ENCODE data around the gene HAUS3. TPM values are rescaled to one million over a fixed set of nuclear protein-coding genes. Genes with fewer than 3 reads are reported as not detected.
"Not testable (repeated sequence)": the region's sequence is repeated elsewhere in the genome, so short reads cannot be mapped to it uniquely, and the experiment has no call there.

HAUS3 gene
- total RNA-seq, 1 donor from 2014 or later, result 16.7 TPM

DNA sequence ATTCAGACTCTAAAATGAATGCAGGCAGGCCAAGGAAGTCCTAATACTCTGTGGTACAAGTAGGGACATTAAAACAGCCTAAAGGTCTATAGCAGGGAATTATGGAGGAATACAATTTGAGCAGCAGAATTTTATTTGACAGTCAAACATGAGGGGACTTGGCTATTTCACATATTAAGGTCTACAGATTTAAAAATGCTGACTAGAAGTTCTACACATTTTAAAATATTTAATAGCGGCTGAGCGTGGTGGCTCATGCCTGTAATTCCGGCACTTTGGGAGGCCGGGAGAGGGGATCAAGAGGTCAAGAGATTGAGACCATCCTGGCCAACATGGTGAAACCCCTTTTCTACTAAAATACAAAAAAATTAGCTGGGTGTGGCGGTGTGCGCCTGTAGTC lies 10.8 kb downstream of the HAUS3 start:
- no peak for DNase-seq (ENCODE audit: extremely low read depth, low read depth, low spot score)

DNA sequence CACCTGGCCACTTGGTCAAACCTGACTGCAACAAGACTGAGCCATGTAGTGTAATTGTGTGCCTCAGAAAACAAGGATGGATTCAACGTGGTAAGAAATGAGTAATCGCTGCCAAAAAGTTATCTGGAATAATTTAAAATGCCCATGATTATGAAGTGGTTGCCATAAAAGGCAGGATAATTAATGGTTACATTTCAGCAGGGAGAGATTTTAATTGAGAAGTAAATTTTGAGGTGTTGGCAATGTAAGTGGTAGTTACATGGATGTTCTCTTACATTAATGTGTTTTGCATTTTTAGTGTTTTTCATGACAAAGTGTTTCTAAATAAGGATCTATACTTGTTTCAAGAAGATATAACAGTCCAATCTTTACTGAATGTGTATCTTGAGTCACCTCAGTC lies 15.7 kb downstream of the HAUS3 start:
- DNase-seq (ENCODE audit: extremely low read depth, low read depth, low spot score), result no peak

DNA sequence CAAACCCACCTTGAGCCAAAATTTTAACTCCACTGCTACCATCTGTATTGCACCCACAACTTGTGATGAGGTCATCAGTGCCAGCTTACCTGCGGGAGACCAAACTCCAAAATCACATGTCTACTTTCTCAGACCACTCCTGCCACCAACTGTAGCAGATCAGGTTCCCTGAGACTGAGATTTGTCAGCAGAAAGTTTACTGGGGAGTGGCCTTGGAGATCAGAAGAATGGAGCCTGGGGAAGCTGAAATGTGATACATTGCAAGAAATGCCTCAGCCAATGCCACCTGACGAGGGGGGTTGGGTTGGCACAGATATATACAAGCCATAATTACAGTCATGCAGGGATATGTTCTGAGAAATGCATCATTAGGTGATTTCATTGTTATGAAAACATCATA lies 19.1 kb downstream of the HAUS3 start:
- no peak for DNase-seq (ENCODE audit: extremely low read depth, low read depth, low spot score)

DNA sequence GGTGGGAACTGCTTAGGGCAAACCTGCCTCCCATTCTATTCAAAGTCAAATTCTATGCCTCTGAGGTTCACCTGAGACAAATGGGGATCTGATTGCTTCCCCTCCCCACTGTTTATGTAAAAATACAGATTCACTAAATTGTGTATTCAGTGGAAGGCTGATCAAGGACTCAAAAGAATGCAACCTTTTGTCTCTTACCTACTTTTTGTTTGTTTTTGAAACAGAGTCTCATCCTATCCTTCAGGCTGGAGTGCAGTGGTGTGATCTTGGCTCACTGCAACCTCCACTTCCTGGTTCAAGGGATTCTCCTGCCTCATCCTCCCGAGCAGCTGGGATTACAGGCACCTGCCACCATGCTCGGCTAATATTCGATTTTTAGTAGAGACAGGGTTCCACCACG lies 20.5 kb downstream of the HAUS3 start:
- DNase-seq (ENCODE audit: extremely low read depth, low read depth, low spot score), result not testable (repeated sequence)

DNA sequence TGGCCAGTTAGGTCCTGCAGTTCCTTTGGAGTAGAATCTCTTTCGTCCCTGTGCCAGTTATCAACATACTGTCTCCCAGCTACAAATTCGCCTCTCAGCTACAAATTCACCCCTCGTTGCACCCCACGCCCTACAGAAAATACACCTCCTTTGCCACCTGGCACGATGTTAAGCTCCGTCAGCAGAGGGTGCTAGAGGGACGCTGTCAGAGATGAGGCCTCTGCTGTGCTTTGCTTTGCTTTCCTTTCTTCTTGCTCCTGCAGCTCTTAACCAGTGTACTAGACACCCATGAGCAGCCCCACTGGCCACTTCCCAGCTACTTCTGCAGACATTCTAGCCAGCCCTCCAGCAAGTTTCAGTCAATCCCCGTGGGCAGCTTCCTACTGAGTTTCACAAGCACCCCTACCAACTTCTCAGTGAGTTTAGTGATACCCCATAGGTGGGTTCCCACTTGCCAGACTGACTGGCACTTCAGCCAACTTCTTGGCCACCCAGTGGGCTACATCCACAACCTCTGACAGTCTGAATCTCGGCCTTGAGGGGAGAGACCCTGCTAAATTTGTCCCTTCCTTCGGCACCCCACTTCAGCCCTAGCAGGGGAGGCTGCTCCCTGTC lies 21.8 kb downstream of the HAUS3 start:
- no peak for DNase-seq (ENCODE audit: extremely low read depth, low read depth, low spot score)

DNA sequence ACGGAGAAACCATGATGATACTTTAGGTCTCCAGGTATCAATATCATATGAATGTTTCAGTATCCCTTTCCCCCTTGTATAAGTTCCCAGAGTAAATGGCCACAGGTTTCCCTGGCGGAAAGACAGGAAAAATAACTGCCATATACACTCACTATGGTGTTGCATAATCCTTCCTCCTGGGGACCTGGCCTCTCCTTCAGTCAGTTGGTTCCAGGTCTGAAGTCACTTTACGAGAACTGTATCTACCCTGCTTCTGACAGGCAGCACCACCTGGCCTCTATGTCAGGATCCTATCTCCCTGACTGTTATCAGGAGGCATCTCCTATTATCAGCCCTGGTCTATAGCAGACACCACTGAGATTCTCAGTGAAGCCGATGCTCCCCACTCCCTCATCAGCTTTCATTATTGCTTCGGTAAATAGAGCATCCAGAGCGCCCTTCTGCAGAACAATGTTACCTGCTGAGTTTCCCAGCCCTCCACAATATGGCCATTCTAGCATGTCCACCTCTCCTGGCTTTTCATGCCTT lies 22.6 kb downstream of the HAUS3 start:
- DNase-seq (ENCODE audit: extremely low read depth, low read depth, low spot score), result no peak

DNA sequence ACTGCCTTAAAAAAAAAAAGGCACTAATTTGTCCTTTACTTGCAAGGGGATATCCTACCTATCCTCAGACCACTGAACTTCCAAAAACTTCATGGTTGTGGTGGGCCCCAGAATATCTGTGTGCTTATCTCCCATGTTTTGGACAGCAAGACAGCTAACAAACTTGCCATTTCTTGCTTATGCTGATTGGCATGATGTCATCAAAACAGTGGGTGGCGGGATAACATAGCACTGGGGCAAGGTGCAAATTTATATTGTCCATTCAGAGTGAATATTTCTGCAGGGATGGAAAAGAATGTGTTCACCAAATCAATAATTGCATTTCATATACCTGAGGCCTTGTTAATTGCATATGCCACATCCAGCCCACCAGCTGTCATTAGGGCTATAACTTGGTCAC lies 23.5 kb downstream of the HAUS3 start:
- DNase-seq (ENCODE audit: extremely low read depth, low read depth, low spot score), result no peak

DNA sequence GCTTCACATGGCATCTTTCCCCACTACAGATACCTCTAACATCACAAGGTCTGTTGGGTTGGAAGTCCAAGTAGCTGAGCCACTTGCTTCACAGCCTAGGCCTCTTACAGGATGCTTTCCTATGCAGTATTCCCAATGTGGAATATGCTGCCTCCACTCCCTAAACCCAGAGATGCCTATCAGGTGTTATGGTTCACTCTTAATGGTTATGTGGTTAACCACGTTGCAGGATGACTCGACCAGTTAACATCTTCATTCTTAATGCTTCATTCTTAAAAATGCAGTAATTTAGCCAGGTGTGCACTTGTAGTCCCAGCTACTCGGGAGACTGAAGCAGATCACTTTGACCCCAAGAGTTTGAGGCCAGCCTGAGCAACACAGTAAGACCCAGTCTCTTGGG lies 24.2 kb downstream of the HAUS3 start:
- no peak for DNase-seq (ENCODE audit: extremely low read depth, low read depth, low spot score)

DNA sequence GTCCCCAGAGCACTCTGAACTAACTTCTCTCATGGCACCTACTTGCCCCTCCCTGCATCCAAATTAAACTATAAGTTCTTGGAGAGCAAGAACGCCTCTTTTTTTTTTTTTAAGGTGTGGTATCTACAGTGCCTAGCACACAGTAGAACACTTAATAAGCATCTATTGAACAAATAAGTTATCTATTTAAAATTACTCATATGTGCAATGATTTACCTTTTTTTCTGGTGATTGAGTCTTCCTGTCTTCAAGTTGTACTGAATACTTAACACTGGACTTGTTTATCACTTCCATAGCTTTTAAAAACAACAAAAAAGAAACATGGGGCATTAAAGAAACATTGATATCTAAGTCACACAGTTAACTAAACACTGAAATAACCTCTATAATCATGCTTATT lies 29.1 kb downstream of the HAUS3 start:
- no peak for DNase-seq (ENCODE audit: extremely low read depth, low read depth, low spot score)

DNA sequence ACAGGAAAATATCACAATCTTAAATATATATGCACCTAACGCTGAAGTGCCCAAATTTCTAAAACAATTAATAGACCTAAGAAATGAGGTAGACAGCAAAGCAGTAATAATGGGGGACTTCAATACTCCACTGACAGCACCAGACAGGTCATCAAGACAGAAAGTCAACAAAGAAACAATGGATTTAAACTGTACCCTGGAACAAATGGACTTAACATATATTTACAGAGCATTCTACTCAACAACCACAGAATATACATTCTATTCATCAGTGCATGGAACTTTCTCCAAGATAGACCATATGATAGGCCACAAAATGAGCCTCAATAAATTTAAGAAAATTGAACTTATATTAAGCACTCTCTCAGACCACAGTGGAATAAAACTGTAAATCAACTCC lies 39.1 kb downstream of the HAUS3 start:
- not testable (repeated sequence) for DNase-seq (ENCODE audit: extremely low read depth, low read depth, low spot score)

DNA sequence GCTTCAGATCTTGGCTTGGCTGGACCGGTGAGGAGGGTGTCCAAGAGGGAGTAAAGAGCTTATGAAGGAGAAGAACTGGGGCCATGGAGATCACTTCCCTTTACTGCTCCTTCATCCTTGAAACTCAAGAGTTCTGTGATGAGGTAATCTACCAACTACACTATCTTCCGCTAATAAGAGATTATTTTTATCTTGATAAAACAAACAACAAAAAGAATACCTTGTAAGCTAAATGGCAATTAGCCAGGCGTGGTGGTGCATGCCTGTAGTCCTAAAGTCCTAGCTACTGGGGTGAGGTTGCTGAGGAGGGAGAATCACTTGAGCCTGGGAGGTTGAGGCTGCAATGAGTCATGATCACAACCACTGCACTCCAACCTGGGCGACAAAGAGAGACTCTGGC lies 47.4 kb downstream of the HAUS3 start:
- DNase-seq (ENCODE audit: extremely low read depth, low read depth, low spot score), result no peak

DNA sequence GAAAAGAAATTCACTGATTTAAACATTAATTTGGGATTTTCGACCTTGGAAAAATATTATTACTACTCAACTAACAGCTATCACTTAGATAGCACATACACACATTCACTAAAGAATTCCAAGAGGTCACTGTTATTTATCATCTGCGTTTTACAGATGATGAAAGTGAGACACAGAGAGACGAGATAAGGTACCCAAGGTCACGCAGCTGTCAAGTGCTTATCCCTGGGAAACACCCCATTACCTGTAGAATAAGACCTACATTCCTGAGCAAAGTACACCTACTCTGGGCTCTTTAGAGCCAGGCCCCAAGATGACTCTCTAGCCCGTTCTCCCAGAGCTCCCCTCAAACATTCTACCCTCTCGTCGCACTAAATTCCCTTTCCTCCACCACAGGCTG lies 48.6 kb downstream of the HAUS3 start:
- DNase-seq (ENCODE audit: extremely low read depth, low read depth, low spot score), result no peak

DNA sequence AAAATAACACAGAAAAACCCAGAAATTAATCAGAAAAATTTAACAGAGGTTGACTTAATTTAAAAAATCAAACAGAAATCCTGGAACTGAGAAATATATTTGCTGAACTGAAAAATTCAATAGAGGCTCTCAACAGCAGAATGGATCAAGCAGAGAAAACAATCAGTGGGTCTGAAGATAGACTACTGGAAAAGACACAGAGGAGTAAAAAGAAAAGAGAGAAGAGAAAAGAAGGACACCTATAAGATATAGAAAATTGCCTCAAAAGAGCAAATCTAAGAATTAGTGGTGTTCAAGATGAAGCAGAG lies 55.1 kb downstream of the HAUS3 start:
- DNase-seq (ENCODE audit: extremely low read depth, low read depth, low spot score), result no peak

DNA sequence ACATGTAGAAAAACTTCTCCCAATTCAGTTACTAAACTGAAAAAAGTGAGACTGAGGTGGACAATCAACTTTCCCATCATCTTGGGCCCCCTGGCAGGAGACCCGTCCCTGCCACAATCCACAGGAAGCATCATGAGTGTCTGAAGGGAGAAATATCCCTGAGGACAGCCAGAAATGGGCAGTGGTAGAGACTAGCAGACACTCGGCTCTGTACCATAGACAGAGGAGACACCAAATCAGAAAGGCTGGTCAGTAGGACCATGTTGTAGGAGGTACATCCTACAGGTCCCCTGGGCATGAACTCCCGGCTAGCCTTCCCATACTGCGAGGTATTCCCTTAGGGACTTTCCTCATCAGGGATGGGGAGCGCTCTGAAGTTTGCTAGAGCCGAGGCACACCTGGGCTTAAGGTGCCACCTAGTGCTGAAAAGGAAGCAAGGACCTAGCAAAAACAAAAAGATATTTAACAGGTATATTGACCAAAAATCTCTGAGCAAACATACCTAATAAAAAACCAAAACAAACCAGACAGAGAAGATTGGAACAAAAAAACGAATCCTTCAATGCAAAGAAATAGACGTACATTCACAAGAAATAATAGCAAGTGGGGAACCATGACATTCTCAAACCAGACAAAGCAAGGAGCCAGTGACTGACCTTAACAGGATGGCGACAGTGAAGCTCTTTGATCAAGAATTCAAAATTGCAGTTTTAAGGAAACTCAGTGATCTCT lies 55.6 kb downstream of the HAUS3 start:
- DNase-seq (ENCODE audit: extremely low read depth, low read depth, low spot score), result peak; percentile 1

DNA sequence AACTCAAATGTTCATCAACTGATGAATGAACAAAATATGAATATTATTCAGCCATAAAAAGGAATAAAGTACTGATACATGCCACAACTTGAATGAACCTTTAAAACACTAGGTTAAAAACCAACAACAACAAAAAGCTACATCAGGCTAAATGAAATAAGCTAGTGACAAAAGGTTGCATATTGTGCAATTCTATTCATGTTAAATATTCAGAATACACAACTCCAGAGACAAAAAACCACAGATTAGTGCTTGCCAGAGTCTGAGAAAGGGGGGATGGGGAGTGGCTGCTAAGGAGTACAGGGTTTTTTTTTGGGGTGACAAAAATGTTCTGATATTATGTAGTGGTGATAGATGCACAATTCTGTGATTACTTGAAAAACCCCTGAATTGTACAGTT lies 58.5 kb downstream of the HAUS3 start:
- DNase-seq (ENCODE audit: extremely low read depth, low read depth, low spot score), result no peak

DNA sequence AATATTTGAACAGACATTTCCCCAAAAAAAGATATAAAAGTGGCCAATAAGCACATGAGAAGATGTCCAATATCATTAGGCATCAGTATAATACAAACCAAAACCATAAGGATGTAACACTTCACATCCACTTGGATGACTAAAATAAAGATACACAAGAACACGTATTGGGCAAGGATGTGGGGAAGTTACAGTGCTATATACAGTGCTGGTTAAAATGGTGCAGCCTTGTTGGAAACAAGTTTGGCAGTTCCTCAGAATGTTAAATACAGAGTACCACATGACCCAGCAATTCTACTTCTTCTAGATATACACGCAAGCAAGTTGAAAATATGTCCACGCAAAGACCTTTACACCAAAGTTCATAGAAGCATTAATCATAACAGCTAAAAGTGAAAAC lies 58.9 kb downstream of the HAUS3 start:
- DNase-seq (ENCODE audit: extremely low read depth, low read depth, low spot score), result no peak

DNA sequence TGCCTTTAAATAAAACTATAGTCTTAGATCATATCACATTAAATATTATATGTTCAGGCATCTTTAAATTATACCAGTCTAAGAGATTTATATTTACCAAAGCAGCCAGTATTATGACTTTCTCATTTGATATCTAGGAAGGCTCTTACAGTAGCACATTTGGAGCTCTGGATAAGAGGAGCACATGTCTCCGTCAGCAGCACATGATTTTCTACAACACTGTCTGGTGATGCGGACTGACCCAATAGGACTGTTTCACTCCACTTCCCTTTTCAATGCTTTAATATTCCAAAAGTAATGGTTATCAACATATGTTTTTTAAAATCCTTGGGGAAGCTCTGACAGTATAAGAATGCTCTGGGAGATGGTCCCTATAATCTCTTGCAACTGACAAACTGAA lies 61.5 kb downstream of the HAUS3 start:
- DNase-seq (ENCODE audit: extremely low read depth, low read depth, low spot score), result no peak

DNA sequence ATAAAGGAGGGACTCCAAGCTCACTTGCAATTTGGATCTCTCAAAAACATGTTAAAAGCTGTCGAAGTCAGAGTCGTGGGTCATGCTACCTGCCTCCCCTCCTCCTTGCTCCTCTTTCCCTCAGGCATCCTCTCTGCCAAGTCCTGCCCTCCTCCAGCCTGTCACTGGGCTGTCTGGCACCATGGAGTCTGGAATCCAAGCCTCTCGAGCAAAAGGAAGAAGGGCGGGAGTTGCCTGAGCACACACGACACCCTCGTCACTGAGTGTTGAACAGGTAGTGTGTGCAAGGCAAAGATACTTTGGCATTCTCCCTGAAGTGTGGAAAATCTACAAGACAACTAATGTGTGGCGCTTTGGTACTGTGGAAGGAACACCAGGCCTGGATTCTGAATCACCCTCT lies 62.2 kb downstream of the HAUS3 start:
- DNase-seq (ENCODE audit: extremely low read depth, low read depth, low spot score), result no peak

DNA sequence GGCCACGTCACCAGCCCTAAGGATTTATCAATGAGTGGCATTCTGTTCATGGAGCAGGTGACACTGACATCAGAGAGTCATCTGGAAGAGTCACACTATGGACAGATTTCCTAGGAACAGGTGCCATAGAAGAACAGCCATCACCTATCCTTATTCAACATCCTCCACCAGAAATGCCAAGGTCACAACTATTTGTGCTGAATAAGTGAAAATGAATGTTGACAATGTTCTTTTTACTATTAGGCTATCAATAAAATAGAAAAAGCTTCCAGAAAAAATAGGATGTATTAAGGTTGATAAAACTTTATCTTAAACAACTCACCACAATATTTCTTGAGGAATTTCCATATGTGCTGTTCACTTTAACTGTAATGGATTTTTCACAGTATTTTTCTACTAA lies 62.9 kb downstream of the HAUS3 start:
- DNase-seq (ENCODE audit: extremely low read depth, low read depth, low spot score), result no peak
